GM19025 (cell line): ENCODE measurements around the gene TTC6.

Experiments used
- ATAC-seq: cut with Tn5 transposase; IDR thresholded peaks from one replicate; pipeline ENCODE4 v1.9.1; 2021; ENCODE audit warnings: mild to moderate bottlenecking, low read depth, moderate library complexity; ENCODE audit not compliant: unreplicated experiment

Gene TTC6

DNA sequence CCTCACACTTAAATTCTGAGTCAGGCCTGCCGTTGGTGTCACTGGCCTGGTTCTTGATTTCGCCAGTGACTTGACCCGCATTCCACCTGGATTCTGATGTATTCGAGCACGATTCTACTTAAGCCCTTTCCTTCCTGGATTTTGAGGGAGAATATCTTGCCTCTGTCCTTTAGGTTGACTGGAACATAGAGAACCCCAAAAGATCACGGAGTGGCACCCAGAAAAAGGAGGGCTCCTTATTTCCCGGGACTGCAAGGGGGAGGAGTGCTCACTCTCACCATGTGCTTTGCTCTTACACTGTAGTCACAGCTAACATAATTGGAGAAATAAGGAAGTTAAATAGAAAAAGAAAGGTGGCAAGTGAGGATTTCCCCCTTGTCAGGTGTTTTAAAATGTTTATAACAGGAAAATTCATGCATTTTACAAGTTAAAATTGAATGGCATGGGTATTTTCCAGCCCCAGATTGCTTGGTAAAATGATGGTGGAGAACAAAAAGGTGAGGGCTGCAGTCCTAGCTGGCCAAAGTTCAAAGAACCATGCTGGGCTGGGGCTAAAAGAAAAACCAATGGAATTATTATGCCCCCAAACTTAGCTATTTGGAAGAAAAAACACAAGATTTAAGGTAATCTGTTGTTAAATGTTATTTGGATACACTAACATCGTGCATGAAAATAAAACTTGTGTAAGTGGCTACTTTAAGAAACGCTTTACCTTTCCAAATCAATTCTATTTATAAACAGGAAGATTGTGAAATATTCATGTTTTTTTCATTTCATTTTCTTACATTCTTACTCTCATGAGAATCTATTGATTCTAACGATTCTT lies 9.2 kb upstream of the TTC6 start:
- ATAC-seq = no peak

GRCh38 chr14:37586797-37587130 lies 8.7 kb upstream of the TTC6 start:
- ATAC-seq = no peak

GRCh38 chr14:37587131-37587803 lies 8.2 kb upstream of the TTC6 start:
- ATAC-seq = no peak

- ATAC-seq = no peak
These were observed 7.4 kb upstream of the TTC6 start for GRCh38 chr14:37587881-37588666.

DNA sequence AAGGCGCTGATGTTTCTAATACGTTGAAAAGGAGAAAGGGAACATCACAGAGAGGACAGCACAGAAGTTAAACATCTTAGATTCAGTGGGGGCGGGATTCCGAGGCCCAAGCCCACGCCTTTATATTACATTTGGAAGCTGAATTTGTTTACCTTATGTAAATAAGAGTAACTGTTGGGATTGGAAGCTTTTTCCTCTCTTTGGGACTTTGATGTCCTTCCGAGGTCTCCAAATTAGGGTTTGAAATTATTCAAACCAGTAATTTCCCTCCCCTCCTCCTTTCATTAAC lies 6.8 kb upstream of the TTC6 start:
- no peak for ATAC-seq

DNA sequence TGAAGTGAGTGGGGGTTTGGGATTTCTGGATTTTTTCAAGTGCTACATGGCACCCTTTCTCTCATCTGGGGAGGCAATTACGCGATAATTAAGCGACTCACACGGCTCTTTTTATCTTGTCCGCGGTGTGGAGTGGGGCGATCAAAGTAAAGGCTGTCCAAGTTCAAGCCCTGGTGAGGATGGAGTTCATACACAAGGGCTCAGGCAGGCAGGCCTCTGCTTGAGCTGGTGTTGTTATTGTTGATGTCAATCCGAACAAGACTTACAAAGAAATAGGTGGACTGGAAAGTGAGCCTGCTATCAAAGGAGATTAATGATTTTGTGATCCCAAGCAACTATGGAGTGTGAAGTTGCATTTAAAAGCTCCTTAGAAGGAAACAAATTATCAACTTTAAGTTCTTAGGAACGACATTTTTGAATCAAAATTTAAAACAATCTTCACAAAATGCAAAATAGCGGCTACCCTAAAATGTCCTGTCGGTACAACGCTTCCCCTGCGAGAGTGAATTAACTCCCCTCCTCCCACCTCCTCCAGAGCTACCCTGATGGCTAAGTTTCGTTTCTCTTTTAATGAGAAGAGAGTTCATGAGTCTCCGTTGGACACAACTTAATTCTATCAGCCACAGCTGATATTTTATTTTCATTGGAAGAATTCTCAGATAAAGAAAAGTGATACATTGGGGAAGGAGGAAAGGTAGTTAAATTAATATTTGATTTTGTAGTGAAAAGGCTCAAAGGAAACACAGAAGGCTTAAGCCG lies 6.3 kb upstream of the TTC6 start:
- ATAC-seq = no peak

DNA sequence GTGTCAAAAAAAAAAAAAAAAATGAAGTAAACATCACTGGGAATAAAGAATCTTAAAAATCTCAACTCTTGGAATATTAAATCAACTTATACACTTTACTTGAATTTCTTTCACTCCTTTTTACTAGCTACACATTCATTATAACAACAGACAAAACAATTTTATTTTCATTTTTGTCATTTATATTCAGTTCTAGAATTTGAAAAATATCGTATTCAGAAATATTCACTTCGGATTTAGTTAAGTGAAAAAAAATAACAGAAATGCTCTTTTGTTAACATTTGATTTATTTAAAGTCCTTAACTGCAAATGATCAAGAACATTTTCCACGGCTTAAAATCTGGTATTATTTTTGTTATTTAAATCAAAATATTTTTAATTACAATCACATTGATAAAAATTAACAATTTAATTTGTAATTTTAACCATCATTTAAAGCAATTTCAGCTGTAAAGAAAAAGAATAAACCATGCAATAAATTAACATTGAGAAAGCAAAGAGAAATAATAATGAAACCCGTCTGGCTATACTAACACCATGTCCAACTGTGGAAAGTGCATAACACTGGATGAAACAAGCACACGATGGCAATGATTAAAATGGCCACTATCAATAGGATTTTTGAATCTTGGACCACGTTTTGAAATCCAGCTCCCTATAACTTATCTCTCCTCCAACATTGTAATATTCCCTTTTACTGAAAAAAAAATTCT lies 5.6 kb upstream of the TTC6 start:
- no peak for ATAC-seq

DNA sequence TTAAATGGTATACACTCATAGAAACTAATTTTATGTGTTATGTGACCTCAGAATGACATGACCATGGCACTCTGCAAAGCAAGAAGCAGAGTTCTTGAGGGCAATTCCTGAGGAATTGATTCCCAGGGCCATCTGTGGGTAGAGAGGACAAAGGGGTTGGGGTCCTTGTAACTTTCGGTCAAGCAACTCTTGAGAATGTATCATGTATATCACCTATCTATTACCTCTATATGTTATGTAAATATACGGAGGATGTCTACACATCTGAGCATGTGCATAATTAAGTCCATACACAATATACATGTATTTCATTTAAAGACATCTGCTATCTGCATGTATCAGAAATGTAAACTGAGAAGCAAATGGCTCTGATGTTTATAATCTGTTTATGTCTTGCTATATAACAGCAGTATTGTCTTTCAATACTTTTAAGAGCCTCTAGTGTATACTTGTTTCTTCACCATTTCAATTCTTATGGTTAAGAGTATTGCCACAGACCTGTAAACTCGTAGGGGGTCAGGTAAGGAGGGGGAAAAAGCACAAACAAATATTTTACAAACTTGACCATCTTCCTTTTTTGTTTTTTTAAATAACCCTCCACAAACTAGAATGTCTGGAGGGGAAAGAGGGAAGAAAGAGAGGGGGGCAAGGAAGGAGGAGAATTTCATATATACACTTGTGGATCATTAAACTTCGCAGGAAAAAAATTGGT lies 4.8 kb upstream of the TTC6 start:
- ATAC-seq = no peak

DNA sequence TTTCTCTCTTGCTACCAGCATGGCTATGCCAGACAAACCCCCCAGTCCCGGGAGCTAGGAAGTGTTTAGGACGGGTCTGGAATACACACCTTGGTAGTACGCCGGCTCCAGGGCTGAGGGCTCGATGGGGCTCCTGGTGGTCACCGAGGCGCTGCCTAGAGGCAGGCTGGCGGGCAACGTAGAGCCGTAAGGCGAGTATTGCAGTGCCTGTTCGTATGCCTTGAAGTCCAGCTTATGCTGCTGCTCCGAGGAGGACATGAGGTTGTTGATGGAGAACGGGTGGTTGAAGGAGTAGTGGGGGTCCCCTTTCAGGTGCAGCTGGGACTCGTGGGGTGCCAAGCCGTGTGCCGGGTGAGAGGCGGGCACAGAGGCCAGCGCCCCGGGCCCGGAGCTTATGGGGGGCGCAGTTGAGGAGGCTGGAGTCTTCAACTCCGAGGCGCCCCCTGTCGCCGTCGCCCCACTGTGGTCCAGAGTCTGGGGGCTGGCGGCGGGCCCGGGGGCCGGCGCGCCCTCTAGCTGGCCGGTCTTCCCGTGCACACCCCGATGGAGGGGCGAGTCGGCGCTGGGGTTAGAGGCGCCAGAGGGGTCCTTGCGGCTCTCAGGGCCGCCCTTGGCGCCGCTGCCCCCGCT lies 4.0 kb upstream of the TTC6 start:
- no peak for ATAC-seq

GRCh38 chr14:37591941-37592481 lies 3.4 kb upstream of the TTC6 start:
- ATAC-seq = no peak

DNA sequence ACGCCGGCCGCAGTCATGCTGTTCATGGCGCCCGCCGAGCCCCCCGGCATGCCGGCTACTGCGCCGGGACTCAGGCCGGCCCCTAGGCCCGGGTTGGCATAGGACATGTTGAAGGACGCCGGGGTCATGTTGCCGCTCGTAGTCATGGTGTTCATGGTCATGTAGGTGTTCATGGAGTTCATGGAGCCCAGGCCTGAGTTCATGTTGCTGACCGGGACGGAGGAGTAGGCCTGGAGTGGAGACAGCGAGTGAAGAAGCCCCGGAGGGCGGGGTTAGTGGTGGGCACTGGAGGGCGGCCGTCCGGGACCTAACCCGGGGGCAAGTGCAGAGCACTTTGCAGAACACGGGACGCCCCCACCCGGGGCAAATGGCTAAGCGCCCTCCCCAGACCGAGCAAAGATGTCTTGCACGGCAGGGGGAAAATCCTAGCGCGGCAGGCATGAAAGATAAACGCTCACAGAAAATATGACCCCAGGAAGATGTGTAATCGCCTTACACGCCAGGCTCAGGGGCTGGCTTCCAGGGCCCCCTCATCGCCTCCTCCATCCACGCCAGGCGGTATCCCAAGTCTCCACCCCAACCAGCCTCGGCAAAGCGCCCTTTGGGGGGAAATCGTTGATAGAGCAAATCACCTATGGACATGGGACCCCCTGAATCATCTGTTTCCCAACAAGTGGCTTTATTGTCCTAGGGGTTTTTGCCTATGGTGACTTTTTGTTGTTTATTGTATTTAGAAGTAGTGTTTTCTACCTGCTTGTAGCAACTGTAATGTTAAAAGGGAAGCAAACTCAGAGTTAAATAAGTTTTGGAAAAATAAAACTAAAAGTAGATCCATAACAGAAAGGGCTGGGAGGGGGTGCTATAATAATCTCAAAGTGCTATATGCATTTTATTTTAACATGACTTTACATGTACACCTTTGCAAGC lies 2.7 kb upstream of the TTC6 start:
- ATAC-seq = no peak

GRCh38 chr14:37593511-37594237 lies 1.8 kb upstream of the TTC6 start:
- ATAC-seq = no peak

GRCh38 chr14:37594238-37594970 lies 1.0 kb upstream of the TTC6 start:
- ATAC-seq = no peak

GRCh38 chr14:37595809-37596621 lies 586 bp downstream of the TTC6 start:
- no peak for ATAC-seq

- no peak for ATAC-seq
These were observed 1.5 kb downstream of the TTC6 start for GRCh38 chr14:37596790-37597472.
